ENCODE data around the gene NUP98.

The NUP98 gene

DNA sequence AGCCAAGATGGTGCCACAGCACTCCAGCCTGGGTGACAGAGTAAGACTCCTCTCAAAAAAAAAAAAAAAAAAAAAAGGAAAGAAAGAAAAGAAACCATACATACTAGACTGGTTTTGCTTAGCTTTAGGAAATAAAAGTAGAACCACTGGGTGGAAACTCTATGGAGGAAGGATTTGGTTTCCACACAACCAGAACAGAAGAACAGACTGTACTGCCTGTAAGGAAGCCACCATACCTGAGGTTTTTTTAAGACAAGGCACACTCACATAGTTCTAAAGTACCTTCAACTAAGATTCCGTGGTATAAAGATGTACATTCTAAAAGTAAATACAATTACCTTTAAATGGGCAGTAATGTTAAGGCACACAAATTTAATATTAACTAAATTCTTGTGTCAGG, 58.6 kb downstream of the NUP98 start:
- DNase-seq (ENCODE audit: extremely low read depth in 1 of 2, low read depth in 1 of 2): no peak

DNA sequence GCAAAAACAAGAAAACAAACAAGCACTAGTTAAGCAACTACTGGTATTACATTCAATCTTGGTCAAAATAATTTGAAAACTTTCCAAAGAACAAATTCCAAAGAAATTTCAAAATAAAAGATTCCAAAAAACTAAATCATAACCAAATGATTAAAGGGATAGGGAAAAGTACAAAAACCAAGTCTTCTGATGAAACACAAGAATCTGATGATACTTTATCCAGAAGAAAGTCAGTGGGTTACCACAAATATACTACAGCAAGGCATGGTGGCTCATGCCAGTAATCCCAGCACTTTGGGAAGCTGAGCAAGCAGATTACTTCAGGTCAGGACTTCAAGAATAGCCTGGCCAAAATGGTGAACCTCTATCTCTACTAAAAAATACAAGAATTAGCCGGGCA, 59.1 kb downstream of the NUP98 start:
- DNase-seq (ENCODE audit: extremely low read depth in 1 of 2, low read depth in 1 of 2): no peak

DNA sequence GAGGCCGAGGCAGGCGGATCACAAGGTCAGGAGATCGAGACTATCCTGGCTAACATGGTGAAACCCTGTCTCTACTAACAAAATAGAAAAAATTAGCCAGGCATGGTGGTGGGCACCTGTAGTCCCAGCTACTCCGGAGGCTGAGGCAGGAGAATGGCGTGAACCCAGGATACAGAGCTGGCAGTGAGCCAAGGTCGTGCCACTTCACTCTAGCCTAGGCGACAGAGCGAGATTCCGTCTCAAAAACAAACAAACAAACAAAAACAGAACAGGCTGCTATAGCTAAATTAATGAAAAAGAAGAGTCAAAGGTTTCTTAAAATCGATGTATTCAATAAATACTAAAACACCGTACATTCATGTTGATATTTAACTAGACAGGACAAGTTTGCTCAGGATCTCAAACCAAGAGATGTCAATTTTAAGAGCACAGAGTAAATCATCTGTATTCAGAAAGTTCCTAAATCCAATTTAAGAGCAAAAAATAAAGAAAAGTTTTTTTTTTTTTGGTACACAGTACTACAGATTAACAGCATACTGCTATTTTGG, 59.9 kb downstream of the NUP98 start:
- DNase-seq (ENCODE audit: extremely low read depth in 1 of 2, low read depth in 1 of 2): no peak

DNA sequence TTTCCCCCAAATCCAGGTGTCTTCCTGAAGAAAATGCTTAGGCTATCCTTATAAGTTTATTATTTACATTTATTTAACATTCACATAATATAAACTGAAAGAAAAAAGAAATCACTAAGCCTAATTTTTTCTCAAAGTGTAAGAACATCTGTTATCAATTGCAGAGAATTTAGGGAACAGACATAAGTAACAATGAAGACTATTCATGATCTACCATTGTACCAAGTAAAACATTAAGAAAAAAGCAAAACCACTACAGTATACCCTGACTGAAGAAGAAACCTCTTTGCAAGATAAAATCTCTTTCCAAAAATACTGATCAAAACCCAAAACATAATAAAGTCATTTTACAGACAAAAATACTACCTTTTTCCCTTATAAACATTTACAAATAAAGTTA, 60.5 kb downstream of the NUP98 start:
- DNase-seq (ENCODE audit: extremely low read depth in 1 of 2, low read depth in 1 of 2): no peak

DNA sequence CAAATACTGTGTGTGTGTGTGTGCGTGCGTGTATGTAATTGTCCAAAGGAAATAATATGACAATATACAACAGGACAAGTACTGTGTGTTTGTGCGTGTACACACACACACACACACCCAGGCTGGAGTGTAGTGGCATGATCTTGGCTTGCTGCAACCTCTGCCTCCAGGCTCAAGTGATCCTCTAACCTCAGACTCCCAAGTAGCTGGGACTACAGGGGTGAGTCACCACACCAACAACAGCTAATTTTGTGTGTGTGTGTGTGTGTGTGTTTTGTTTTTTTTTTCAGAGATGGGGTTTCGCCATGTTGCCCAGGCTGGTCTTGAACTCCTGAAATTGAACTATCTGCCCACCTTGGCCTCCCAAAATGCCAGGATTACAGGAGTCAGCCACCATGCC, 61.5 kb downstream of the NUP98 start:
- no peak for DNase-seq (ENCODE audit: extremely low read depth in 1 of 2, low read depth in 1 of 2)

DNA sequence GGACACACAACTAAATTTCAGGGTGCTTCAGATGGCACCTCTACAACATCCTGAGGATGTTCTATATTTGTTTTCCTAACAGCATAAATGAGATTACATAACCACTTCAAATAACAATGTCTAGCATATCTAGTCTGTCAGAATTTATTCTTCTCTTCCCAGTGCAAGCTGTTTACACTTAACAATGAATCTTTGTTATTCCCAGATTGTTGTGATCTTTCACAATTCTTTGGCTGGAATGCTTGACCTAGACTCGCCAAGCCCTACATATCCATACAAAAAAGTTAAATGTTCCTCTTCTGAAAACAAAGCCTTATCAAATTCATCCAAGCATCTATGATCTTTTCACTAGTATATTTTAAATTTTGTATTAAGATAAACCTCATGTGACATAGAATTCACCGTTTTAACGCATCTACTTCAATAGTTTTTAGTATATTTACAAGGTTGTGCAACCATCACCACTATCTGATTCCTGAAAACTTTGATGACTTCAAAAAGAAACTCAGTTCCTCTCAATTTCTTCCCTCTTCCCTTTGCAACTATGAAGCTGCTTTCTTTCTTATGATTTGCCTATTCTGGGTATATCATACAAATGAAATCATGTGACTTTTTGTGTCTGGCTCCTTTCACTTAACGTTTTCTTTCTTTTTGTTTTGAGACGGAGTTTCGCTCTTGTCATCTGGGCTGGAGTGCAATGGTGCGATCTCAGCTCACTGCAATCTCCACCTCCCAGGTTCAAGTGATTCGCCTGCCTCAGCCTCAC, 64.5 kb downstream of the NUP98 start:
- DNase-seq (ENCODE audit: extremely low read depth in 1 of 2, low read depth in 1 of 2): no peak

GRCh38 chr11:3723014-3723708, 74.2 kb downstream of the NUP98 start:
- DNase-seq (ENCODE audit: extremely low read depth in 1 of 2, low read depth in 1 of 2): no peak

DNA sequence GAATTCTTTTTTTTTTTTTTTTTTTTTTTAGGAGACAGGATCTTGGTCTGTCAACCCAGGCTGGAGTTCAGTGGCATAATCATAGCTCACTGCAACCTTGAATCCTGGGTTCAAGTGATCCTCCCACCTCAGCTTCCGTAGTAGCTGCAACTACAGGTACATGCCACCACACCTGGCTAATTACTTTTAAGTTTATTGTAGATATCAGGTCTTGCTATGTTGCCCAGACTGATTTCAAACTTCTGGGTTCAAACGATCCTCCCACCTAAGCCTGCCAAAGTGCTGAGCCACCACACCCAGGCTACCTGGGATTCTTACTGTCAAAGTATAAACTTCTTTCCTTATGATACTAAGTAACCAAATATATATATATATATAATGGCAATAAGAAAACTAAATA, 75.3 kb downstream of the NUP98 start:
- no peak for DNase-seq (ENCODE audit: extremely low read depth in 1 of 2, low read depth in 1 of 2)

- no peak for DNase-seq (ENCODE audit: extremely low read depth in 1 of 2, low read depth in 1 of 2)
Measured at GRCh38 chr11:3720997-3721396, 76.4 kb downstream of the NUP98 start.

- DNase-seq (ENCODE audit: extremely low read depth in 1 of 2, low read depth in 1 of 2): no peak
Measured at GRCh38 chr11:3712274-3712673, 85.1 kb downstream of the NUP98 start.

GRCh38 chr11:3710485-3711259, 86.7 kb downstream of the NUP98 start:
- no peak for DNase-seq (ENCODE audit: extremely low read depth in 1 of 2, low read depth in 1 of 2)

DNA sequence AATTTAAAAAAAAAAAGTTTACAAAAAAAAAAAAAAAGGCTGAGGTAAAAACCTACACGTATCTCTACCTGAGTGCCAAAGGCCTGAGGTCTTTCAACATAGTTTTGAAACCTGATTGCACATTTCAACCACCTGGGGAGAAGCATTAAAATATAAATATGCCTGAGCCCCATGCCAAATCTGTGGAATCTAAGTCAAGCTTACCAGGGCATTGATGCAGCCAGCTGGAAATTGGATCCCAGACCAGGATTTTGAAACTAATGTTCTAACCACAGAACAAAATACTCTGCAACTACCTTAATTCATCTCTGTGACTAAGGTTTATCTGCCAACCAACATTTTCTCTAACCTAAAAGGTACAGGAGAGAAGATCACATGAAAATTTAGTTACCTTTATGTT, 87.4 kb downstream of the NUP98 start:
- DNase-seq (ENCODE audit: extremely low read depth in 1 of 2, low read depth in 1 of 2): no peak

GRCh38 chr11:3707176-3707575, 90.2 kb downstream of the NUP98 start:
- no peak for DNase-seq (ENCODE audit: extremely low read depth in 1 of 2, low read depth in 1 of 2)

DNA sequence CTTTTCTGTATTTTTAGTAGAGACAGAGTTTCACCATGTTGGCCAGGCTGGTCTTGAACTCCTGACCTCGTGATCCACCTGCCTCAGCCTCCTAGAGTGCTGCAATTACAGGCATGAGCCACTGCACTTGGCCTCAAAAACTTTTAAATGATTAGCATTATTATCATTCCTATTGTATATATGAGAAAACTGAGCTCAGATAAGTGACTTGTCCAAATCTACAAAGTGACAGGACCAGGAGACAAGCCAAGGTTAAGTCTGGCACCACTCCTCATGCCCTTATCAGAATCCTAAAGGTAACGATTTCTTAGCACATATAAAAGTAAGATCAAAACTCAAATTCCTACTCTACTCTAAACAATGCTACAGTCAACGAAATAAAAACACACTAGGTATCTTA, 94.0 kb downstream of the NUP98 start:
- DNase-seq (ENCODE audit: extremely low read depth in 1 of 2, low read depth in 1 of 2): no peak

DNA sequence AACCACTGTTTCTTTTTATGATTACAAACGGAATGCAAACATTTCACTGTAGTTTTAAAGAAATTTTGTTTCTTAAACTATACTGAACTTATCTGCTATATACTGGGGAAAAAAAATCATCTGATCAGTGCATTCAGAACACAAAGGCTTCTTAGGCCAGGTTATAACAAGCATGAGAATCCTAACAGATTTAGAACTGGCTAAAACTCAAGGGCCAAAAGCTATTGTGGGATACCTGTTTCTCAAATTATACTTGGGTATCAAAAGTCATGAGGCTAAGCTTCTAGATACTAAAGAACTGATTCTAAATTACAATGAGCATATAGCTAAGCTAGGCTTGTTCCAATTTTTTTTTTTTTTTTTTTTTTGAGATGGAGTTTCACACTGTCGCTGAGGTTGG, 96.4 kb downstream of the NUP98 start:
- no peak for DNase-seq (ENCODE audit: extremely low read depth in 1 of 2, low read depth in 1 of 2)

GRCh38 chr11:3700410-3700809, 96.9 kb downstream of the NUP98 start:
- no peak for DNase-seq (ENCODE audit: extremely low read depth in 1 of 2, low read depth in 1 of 2)

DNA sequence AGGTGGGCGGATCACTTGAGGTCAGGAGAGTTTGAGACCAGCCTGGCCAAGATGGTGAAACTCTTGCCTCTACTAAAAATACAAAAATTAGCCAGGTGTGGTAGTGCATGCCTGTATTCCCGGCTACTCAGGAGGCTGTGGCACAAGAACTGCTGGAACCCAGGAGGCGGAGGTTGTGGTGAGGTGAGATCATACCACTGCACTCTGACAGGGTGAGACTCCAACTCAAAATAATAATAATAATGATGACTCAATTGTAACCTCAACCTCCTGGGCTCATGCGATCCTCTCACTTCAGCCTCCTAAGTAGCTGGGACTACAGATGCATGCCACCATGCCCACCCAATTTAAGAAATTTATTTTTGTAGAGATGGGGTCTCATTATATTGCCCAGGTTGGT, 110.6 kb downstream of the NUP98 start:
- no peak for DNase-seq (ENCODE audit: extremely low read depth in 1 of 2, low read depth in 1 of 2)

DNA sequence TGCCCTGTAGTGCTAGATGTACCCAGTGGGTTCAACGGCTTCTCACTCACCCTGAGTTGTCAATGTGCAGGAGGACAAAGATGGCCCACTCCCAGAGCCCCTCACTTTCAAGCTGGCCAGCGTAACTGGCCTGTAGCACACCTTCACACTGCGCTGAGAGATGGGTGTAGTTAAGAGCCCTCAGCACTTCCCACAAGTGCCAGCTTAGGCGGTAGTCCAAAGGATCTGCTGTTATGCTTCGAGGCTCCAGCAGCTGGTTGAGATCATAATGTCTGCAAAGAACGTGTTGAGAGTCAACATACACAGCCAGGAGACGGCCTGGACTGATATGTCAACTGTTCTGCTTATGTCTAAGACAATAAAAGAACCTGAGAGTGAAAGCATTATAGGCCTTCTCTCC, 111.4 kb downstream of the NUP98 start:
- DNase-seq (ENCODE audit: extremely low read depth in 1 of 2, low read depth in 1 of 2): no peak

GRCh38 chr11:3684819-3685172, 112.6 kb downstream of the NUP98 start:
- DNase-seq (ENCODE audit: extremely low read depth in 1 of 2, low read depth in 1 of 2): no peak

GRCh38 chr11:3684129-3684818, 113.1 kb downstream of the NUP98 start:
- DNase-seq (ENCODE audit: extremely low read depth in 1 of 2, low read depth in 1 of 2): no peak

DNA sequence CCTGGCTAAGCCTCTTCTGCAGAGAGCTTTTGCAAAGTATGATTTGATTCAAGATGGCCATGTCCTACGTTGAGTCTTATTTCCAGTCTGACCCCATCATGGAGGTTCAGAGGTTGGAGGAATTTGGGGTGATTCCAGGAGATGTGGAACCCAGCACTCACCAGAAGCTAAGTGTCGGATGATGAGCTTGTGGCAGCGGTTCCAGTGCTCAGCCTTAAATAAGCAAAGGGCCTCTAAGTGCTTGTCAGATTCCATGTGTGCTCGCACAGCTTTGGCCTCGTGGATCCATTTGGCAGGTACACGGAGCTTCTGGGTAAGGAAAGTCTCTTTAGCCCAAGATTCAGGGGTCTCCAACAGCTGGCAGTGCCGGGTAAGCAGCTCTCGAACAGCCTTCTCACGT, 114.3 kb downstream of the NUP98 start:
- no peak for DNase-seq (ENCODE audit: extremely low read depth in 1 of 2, low read depth in 1 of 2)

All from activated CD8-positive, alpha-beta memory T cell treated with anti-CD3 and anti-CD28 coated beads for 1 hour (primary cell).